ENCODE measurements around the gene BCL11A. TPM values are rescaled to one million over a fixed set of nuclear protein-coding genes. Genes with fewer than 3 reads are reported as not detected.
A peak's percentile ranks its signal among the peaks of the same experiment; 100 is the strongest.

BCL11A gene
- total RNA-seq, 1 experiment from 2014 or later, result 0.29 TPM

- no peak for DNase-seq
- TF ChIP-seq CTCF (IDR thresholded peaks at IDR 0.05; ENCODE audit: insufficient read depth in 1 of 2, low read depth in 1 of 2, low read length in 1 of 2, severe bottlenecking in 1 of 2, unreplicated experiment in 1 of 2), result no peak
- Histone ChIP-seq H3K36me3 (ENCODE audit: control insufficient read depth, insufficient read depth, low read length) (no peaks in the 10 kb centered on the region), H3K9me3 (no peaks in the 10 kb centered on the region), H3K4me1 (peaks cover 9% of the 10 kb centered on the region), H3K4me3 (ENCODE audit: low read depth, low read length) (no peak overlapping the region), H3K27me3 (replicated peaks; ENCODE audit: control insufficient read depth, insufficient read depth, low read length) (no peaks in the 10 kb centered on the region)
- Mint-ChIP-seq H3K36me3 (ENCODE audit: insufficient read depth, unreplicated experiment) (no peaks in the 10 kb centered on the region), H3K4me1 (ENCODE audit: low read depth, unreplicated experiment) (peaks cover 36% of the 10 kb centered on the region), H3K9me3 (ENCODE audit: unreplicated experiment) (no peaks in the 10 kb centered on the region), H3K4me3 (ENCODE audit: unreplicated experiment) (peak overlapping the region; percentile 45), H3K27me3 (ENCODE audit: insufficient read depth, unreplicated experiment) (no peaks in the 10 kb centered on the region), H3K27ac (ENCODE audit: unreplicated experiment) (no peak overlapping the region)
- intact Hi-C loops (cut with micrococcal nuclease; ENCODE audit: unreplicated experiment), result loop anchor here (2.0 kb wide), 1 partner anchor 15 kb away; no protein-coding TSS in a partner anchor
- CTCF ChIA-PET, result interaction anchor here (0.6 to 1.1 kb wide), 3 partner anchors 33 to 147 kb away, joined by 3 to 6 read pairs (median 3); no protein-coding TSS in a partner anchor
- POLR2A ChIA-PET, result interaction anchor here (0.6 kb wide), 2 partner anchors 44 to 95 kb away, joined by 5 to 7 read pairs; no protein-coding TSS in a partner anchor
- BruUV-seq (replicated peaks), result no TSS peak
Measured at GRCh38 chr2:60529785-60530627, 23.4 kb downstream of the BCL11A start.

- peaks cover 36% of the 10 kb centered on the region for H3K4me1 Mint-ChIP-seq (ENCODE audit: low read depth, unreplicated experiment)
- no peaks in the 10 kb centered on the region for H3K27me3 ChIP-seq (replicated peaks; ENCODE audit: control insufficient read depth, insufficient read depth, low read length)
Measured at GRCh38 chr2:60529136-60529784, 24.2 kb downstream of the BCL11A start.

More at GRCh38 chr2:60529136-60529784, 24.2 kb downstream of the BCL11A start:
- DNase-seq, result no peak
- Histone ChIP-seq H3K9me3 (no peaks in the 10 kb centered on the region), H3K36me3 (ENCODE audit: control insufficient read depth, insufficient read depth, low read length) (no peaks in the 10 kb centered on the region), H3K4me1 (peaks cover 9% of the 10 kb centered on the region), H3K4me3 (ENCODE audit: low read depth, low read length) (no peak overlapping the region)
- Mint-ChIP-seq H3K27me3 (ENCODE audit: insufficient read depth, unreplicated experiment) (no peaks in the 10 kb centered on the region), H3K4me3 (ENCODE audit: unreplicated experiment) (no peak overlapping the region), H3K36me3 (ENCODE audit: insufficient read depth, unreplicated experiment) (no peaks in the 10 kb centered on the region), H3K9me3 (ENCODE audit: unreplicated experiment) (no peaks in the 10 kb centered on the region), H3K27ac (ENCODE audit: unreplicated experiment) (no peak overlapping the region)
- no TSS peak for BruUV-seq (replicated peaks)
- intact Hi-C loops (cut with micrococcal nuclease; ENCODE audit: unreplicated experiment), result no loop called here
- ChIA-PET POLR2A (interaction anchor here (0.6 kb wide), 1 partner anchor 95 kb away, joined by 7 read pairs; no protein-coding TSS in a partner anchor), CTCF (no interaction called here)
- TF ChIP-seq CTCF (IDR thresholded peaks at IDR 0.05; ENCODE audit: insufficient read depth in 1 of 2, low read depth in 1 of 2, low read length in 1 of 2, severe bottlenecking in 1 of 2, unreplicated experiment in 1 of 2), result no peak

Measured in Caco-2 (cell line).